Islet of Langerhans (tissue), 1 donor: ENCODE results near the gene FAT2.
"Not testable (repeated sequence)": the region's sequence is repeated elsewhere in the genome, so short reads cannot be mapped to it uniquely, and the experiment has no call there.

ENCODE experiments used
- FAIRE-seq: peaks from one replicate; lab custom pipeline; 2011; peaks lifted over from hg19 to GRCh38; lab: Jason Lieb, UNC

Gene FAT2

DNA sequence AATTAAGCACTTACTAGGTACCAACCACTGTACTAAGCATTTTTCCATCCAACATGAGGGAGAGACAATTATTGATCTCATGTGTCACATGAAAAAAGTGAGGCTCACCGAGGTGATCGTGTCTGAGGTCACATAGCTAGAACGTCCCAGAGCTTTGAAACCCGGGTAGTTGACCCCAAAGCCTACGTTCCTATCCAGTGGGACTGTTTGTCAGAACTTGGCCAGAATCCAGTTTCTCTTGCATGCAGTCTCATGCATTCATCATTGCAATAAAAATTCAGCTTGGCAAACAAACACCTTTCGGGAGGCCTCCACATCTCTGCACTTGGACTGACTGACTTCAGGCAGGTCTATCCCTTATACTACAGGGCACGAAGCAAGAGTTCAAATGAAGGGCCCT, 23.4 kb upstream of the FAT2 start:
- FAIRE-seq, result no peak

DNA sequence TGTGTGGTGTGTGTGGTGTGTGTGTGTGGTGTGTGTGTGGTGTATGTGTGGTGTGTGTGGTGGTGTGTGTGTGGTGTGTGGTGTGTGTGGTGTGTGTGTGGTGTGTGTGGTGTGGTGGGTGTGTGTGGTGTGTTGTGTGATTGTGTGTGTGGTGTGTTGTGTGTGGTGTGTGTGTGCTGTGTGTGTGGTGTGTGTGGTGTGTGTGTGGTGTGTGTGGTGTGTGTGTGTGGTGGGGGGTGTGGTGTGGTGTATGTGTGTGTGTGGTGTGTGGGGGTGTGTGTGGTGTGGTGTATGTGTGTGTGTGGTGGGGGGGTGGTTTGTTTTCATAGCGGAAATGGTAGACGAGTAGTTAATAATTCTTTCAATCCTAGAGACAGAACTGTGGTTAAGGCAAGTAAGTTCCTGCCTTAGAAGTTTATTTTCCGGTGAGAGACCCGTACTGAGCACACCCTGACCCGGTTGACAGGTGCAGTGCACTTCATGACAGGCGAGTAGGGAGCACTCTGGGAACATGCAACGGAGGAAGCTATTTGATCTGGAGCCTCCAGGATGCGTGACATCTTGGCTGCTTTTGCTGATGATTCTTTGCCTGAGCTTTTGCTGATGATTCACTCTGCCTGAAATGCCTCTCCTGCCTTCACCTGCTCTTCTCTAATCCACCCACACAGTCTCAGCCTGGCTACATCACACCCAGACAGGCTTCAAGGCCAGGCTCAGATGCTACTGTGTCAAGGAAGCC, 21.7 kb upstream of the FAT2 start:
- FAIRE-seq, result no peak

DNA sequence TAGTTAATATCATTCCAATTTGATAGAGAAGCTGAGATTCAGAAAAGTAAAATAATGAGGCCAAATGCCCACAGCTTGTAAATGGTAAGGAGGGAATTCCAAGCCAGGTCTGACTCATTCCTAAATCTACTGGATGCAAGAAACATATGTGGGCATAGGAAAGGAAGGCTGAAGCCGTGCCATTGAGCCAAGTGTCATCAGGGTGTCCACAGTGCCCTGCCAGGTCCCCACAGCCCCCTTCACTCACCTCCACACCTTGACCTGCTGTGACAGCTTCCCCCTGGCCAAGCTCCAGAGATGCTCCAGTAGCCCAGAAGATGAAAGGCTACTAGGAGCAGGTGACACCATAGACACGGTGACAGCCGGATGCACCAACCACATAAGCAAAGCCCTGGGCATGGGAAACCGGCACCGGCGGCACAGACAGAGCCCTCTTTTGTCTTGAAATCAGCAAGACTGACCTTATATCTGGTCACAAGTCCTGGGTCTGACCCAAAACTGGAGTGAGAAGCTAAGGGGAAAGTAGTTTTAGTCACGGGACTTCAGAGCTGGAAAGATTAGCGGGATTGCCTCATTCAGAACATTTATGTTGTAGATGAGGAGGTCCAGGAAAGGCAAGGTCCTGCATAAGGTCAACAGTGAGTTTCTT, 20.1 kb upstream of the FAT2 start:
- no peak for FAIRE-seq

DNA sequence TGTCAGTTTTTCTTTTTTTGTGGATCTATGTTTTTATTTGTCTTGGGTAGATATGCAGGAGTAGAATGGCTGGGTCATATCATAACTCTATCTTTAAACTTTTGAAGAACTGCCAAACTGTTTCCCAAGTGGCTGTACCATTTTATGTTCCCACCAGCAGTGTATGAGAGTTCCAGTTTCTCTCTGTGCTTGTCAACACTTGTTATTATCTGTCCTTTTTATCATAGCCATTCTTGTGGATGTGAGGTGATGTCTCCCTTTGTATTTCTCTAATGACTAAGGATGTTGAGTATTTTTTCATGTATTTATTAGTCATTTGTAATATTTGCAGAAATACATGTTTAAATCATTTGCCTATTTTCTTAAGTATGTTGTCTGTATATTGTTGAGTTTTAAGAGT, 17.4 kb upstream of the FAT2 start:
- FAIRE-seq, result no peak

DNA sequence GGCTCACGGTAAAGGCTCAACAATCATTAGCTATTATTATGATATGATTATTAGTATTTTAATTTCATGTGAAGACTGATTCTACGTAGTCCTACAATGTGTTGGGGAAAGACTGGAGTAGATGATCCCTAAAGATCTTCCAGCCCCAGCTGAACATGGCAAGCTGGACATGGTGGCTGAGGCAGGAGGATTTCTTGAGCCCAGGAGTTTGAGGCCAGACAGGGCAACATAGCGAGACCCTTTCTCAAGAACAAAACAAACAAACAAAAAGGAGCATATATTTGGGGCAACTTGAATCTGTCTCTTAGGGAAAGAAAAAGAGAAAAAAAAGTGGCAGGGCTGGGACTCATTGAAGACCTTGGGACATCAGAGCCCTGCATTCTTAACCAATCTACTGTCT, 16.2 kb upstream of the FAT2 start:
- no peak for FAIRE-seq

DNA sequence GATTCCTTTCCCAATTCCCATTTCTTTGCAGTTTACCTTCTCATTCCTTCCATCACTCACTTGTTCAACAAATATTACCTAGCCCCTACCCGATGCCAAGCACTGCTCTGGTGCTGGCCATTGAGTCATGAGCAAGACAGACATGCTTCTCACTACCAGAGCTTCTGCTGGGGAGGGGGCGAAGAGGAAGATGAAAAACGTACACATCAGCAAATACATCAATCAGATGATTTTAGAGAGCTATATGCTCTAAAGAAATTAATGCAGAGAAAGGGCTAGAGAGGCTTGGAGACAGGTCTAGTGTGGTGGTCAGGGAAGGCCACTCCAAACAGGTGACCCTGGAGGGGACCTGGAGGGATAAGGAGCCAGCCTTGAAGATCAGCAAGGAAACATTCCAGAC, 14.4 kb upstream of the FAT2 start:
- no peak for FAIRE-seq

DNA sequence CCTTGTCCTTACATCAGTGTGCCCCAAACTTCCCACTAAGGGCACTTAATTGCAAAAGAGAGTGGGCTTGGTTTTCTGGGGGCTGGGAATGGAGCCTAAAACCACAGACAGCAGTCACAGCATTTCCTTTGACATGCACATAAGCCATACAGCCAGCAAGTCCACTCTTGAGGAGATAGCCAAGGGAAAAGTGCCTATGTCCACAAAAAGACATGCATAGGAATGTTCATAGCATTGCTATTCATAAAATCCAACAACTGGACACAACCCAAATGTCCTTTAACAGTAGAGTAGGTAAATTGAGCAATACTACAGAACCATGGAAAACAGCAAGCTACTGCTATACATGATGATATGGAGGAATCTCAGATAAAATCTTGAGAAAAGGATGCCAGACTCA, 11.7 kb upstream of the FAT2 start:
- no peak for FAIRE-seq

DNA sequence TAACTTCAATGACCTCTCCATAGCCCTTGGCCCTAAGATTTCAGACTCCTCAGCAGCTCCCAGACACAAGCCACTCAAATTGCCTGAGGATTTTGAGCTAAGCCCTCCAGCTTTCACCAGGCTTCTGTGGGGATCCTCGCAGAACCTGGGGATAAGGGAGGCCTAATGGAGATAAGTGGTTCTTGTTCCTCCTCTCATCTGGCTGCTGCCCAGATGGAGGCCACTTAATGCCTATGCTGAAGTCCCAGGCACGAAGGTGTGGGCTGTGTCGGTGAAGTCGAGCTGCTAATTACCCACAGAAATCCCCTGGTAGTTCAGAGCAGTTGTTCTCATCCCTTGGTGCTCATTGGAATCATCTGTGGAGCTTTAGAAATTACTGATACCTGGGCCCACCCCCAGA, 10.3 kb upstream of the FAT2 start:
- no peak for FAIRE-seq

DNA sequence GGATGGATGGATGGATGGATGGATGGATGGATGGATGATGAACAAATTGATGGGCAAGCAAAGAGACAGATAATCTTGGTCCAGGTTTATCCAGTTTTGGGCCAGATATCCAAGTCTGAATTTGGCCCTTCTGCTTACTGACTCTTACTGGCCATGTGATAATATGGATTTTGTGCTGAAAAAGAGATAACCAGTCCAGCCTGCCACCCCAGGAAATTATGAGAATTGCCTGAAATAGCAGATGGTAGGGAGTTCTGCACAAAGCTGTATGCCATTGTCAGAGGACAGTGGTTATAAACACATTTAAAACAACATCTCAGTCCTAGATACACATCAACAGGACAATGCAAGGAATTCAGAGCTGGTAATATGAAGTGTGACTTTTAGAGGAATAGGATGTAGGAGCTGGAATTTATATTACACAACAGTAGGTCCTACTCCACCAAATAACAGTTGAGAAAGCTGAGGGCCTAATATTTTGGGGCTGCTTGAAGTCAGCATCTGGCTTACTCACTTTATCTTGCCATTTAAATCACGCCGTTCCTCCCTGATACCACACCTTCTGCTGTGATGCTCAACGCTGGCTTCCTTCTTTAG, 9.0 kb upstream of the FAT2 start:
- no peak for FAIRE-seq

DNA sequence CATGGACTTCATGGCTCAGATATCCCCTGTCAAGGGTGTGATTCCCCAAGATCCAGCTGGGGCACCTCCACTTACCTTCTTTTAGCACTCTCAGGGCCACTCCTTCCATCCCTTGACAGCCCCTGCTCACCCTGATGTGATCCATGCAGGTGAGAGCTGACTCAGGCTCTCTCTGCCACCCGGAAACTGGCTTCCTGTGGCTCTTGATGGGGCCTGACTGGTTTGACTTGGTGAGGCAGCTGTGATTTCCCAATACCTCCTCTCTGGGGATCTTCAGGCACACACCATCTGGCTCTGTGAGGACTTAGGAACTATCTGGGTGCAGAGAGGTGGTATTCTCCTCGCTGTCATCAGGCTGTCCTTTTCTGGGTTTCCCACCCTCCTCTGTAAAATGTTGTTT, 7.9 kb upstream of the FAT2 start:
- no peak for FAIRE-seq

DNA sequence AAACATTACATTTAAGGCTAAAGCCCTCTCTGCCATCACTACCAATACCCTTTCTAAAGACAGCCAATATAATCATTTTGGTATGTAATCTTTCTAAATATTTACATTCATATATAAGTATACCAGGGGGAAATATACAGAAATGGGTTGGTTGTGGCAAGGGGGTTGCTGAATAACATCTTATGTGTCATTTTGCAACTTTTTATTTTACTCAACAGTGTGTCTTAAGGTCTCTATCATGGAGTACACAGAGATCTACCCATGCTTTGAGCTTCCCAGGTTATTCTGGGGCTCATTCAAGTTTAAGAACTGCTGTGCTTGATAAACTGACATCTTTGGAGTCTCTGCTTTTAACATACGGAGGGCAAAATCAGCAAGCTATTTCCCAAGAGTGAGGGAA, 7.4 kb upstream of the FAT2 start:
- no peak for FAIRE-seq

DNA sequence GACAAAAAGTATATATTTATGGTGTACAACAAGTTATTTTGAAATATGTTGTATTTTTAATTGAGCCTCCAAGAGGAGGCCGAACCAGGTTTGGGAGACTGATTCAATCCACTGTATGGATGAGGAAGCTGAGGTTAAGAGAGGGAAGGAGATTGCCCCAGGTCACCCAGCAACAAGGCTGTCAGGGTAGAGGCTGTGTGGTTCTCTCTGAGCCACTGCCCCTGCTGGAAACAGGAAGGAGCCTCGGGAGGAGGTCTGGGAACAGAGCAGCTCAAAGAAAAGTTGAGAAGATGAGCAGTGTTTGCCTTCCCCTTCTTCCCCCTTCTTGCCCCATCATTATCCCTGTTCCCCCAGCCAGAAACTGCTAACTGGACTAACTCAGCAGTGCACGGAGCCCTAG, 6.6 kb upstream of the FAT2 start:
- no peak for FAIRE-seq

DNA sequence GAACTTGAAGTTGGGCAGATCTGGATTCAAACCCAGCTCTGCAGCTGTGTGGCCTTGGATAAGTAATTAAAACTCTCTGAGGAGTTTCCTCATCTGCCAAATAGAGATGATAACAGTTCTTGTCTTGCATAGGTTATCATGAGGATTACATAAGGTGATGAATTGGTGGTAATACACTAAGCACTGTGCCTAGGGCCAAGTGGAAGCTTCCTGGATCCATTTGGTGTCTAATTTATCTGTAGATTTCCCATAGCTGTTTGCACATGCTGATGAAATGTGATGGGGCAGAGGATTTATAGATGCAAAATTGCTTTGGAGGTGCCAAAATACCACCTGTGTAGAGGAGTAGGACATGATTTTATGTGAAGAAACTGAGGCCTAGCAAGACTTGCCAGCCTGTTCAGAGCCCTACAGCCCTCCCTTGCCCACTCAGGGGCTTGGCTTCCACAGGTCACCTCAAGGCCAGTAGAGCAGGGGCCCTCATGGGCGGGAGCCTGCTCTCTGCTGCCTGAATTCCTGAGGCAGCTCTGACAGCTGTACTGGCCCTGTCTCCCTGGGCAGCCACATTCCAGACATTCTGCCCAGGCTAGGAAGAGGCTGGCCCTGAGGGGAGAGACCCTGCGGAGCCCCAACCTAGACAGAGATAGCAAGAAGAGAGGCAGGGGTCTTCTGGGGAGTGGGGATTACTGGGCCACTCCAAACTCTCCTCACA, 5.9 kb upstream of the FAT2 start:
- FAIRE-seq, result no peak

DNA sequence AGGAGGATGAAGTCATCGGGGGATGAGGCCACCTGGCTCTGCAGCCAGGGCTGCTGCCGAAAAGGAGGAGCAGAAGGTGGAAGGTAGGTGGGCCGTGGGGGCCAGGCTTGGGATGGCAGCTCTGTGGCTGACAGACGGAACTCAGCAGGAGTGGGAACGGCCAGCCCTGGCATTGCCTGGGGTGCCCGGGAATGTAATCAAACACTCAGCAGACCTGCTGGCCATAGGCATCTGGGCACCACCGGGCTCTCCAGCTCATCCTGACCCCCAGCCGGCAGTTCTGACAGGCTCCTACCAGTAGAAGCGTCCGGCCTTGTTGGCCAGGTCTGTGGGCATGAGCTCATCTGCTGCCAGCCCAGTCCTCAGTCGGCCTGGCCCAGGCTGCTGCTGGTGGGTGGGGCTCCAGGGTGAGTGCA, 4.3 kb upstream of the FAT2 start:
- no peak for FAIRE-seq

DNA sequence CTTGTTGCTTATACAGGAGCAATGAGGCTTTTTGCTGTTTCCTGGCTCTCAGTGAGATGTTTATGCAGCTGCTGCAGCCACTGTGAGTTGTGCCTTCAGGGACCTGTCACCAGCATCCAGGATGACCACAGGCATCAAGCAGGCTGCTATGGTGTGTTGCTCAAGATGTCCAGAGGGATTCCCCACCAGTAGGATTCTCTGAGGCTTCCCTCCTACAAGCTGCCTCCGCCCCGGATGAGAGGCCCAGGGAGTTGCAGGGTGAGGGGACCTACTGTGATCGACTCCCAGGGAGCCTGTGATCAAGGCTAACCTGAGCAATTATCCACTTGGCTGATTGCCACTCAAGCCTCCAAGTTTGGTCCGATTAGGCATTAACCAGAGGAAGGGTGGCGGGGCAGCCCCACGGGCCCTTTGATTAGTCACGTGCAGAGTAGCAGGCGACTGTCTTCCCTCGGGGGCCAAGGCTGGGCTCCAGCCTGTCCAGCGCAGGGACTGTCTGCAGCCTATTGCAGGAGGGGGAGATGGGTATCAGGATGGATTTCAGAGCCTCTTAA, 1.8 kb upstream of the FAT2 start:
- no peak for FAIRE-seq

DNA sequence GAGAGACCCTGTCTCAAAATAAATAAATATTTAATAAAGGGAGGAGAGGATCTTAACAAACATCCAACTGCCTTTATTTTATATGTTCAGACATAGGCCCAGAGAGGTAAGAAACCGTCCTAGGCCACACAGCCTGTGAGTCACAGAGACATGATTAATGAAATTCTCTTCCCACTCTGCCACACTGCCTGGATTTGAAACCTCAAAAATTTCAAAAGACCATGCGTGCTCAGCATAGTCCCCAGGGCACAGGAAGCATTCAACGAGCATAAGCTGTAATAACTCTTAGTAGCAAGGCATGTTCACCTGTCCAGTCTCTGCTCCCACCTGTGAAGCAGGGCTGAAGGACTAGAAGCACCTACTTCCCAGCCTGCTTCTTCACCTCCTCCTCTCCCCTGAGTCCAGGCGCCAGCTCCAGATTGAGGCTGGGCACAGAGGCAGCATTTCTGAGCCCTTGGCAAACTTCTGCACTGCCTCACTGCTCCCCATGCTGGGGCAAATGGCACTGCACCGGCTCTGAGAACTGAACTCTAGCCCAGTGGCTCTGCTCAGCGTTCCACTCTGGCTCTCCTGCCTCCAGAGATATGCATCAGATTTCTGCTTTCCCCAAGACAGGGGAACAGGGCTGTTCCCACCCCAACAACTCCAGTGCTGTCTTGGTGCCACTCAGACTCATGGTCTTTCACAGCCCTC, 1.1 kb downstream of the FAT2 start:
- no peak for FAIRE-seq

DNA sequence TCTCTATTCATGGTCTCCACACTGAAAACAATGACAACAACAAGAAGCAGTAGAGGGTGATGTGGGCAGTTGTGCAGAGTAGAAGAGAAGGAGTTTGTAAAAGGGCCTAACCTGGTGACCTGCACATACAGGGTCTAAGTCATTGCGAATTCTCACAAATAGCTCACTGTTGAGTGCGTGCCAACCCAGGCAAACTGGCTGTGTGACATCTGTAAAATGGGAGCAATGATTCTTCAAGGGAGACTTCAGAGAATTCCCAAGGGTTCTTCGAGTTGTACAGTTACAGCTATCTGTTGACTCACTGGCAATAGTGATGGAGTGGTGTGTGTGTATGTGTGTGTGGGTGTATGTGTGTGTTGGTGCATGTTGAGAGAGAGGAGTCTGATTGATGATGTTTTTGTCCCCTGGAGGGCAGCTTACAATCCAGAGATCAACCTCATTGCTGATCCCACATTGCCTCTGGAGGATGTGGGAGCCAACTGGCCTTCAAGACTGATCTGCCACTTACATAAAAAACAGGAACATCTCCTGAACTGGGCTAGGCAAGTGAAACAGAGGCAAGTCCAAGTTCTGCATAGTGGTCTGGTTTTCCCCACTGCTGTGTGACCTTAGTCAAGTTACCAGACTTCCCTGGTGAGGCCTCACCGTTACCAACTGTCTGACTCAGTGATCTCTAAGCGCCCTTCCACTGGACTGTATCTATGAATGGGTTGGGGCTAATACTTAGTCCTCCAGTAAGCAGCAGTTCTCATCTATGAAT, 3.2 kb downstream of the FAT2 start:
- FAIRE-seq, result no peak

DNA sequence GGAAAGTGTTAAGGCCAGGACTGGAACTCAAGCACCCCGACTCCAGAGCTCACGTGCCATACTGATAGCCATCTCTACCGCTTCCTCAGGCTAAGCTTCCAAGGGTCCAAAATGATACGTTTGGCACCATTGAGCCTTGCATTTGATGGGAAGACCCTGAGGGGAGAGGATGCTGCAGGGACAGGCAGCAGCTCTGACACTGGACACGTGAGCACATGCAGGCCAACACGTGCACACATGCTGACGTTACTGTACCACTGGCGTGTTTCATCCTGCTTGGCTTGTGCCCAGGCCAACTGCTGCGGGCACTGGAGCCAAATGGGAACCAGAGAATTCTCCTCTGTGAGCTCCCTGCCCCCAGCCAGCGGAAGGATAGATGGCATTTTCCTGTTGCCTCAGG, 5.2 kb downstream of the FAT2 start:
- FAIRE-seq, result no peak

DNA sequence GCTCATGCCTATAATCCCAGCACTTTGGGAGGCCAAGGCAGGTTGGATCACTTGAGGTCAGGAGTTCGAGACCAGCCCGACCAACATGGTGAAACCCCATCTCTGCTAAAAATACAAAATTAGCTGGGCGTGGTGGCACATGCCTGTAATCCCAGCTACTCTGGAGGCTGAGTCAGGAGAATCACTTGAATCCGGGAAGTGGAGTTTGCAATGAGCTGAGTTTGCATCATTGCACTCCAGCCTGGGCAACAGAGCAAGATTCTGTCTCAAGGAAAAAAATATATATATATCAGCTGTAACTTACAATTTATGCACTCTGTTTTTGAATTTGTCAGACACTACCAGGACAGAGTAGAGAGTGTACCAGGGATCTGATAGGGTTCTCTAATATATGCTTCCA, 5.8 kb downstream of the FAT2 start:
- not testable (repeated sequence) for FAIRE-seq

DNA sequence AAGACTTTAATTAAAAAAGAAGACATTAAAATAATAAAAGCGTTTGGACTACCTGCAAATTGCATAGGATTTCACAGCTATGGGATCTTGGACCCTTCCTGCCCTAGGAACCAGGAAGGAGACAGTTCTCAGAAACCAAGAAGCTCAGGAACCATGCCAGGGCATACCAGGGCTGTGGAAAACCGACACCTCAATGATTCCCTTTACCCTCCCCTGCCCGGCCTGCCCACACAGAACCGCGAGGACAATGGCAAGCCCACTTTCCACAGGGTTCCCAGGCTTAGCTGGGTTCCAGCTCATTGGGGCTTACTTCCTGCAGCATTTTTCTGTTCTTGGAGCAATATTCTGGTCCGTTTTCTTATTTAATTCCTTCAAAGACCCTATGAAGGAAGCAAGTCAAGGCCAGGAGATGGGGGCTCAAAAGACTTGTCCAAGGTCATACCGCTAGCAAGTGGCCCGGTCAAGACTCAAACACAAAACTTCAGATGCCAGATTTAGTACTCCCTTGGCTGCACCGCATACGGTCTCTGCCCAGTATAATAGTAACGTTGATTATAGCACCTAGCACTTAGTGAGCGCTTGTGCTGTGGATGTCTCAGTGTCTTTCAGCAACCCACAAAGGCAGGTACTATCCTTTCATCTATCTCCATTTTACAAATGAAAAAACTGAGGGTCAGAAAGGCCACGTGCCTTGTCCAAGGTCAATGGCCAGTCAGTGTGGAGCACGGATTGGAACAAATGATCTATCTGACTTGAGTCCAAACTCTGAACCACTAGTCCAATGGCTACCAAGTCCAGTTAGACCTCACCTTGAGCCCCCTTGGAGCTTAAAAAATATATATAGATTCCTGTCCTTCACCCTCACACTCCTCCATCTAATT, 6.8 kb downstream of the FAT2 start:
- FAIRE-seq, result no peak
